ENCODE results near the gene TMEM150B.

TMEM150B gene

GRCh38 chr19:55325172-55325571 lies at the start of gene TMEM150B:
Gene TMEM150B (minus strand): TSS chr19:55325341. CDS start chr19:55321036, 4,305 bp downstream.
- DNase-seq: no peak

- DNase-seq: no peak
Measured at GRCh38 chr19:55373993-55374757, 49.0 kb upstream of the TMEM150B start.

- DNase-seq: no peak
Measured at GRCh38 chr19:55373306-55373992, 48.3 kb upstream of the TMEM150B start.

GRCh38 chr19:55372316-55373081 lies 47.4 kb upstream of the TMEM150B start:
- DNase-seq: no peak

- no peak for DNase-seq
Measured at GRCh38 chr19:55370305-55370988, 45.3 kb upstream of the TMEM150B start, which contains the start of gene IL11. Gene IL11 (minus strand): TSS chr19:55370463. CDS start chr19:55370310, 153 bp downstream.

- DNase-seq: no peak
Measured at GRCh38 chr19:55369653-55370304, 44.6 kb upstream of the TMEM150B start.

GRCh38 chr19:55368701-55369563 lies 43.8 kb upstream of the TMEM150B start:
- no peak for DNase-seq

- no peak for DNase-seq
Measured at GRCh38 chr19:55368106-55368505, 43.0 kb upstream of the TMEM150B start.

- DNase-seq: no peak
Measured at GRCh38 chr19:55366790-55367189, 41.6 kb upstream of the TMEM150B start.

- no peak for DNase-seq
Measured at GRCh38 chr19:55365964-55366363, 40.8 kb upstream of the TMEM150B start.

GRCh38 chr19:55365245-55365644 lies 40.1 kb upstream of the TMEM150B start:
- DNase-seq: no peak

- no peak for DNase-seq
Measured at GRCh38 chr19:55362990-55363716, 38.0 kb upstream of the TMEM150B start, which contains the start of gene GARIN5B. Gene GARIN5B (minus strand): TSS chr19:55363260. CDS start chr19:55363066, 194 bp downstream.

GRCh38 chr19:55362174-55362989 lies 37.2 kb upstream of the TMEM150B start:
- DNase-seq: no peak

- DNase-seq: no peak
Measured at GRCh38 chr19:55360902-55361301, 35.8 kb upstream of the TMEM150B start.

GRCh38 chr19:55358943-55359908 lies 34.1 kb upstream of the TMEM150B start:
- DNase-seq: peak; percentile 32

GRCh38 chr19:55358493-55358892 lies 33.4 kb upstream of the TMEM150B start:
- DNase-seq: no peak

GRCh38 chr19:55355213-55355821 lies 30.2 kb upstream of the TMEM150B start:
- DNase-seq: no peak

GRCh38 chr19:55354698-55355212 lies 29.6 kb upstream of the TMEM150B start, which contains the start of gene COX6B2:
Gene COX6B2 (minus strand): TSS chr19:55354719. CDS start chr19:55354521, 198 bp downstream.
- DNase-seq: no peak
